OCI-LY1 (cell line): ENCODE measurements around the gene TOMM6.

ENCODE experiments used
- H2AFZ ChIP-seq: fragments of 200-600 bp; sonication (generic), shearing (Covaris generic); 2 replicates; pipeline ENCODE4 v1.6.0; 2014; ENCODE audit warnings: antibody characterized with exemption, mild to moderate bottlenecking, low read length
- H3F3A ChIP-seq: fragments of 200-600 bp; sonication (generic), shearing (Covaris generic); 2 replicates; pipeline ENCODE4 v1.6.0; 2014; ENCODE audit warnings: mild to moderate bottlenecking, antibody characterized with exemption, low read length, moderate library complexity; ENCODE audit not compliant: insufficient read depth
- H3K27ac ChIP-seq: fragments of 200-600 bp; sonication (generic); 2 replicates; pipeline ENCODE4 v1.5.1; 2014; ENCODE audit warnings: low read length, mixed run types, mild to moderate bottlenecking, low read depth; ENCODE audit not compliant: poor library complexity, severe bottlenecking
- H3K27me3 ChIP-seq: fragments of 200-600 bp; sonication (generic); 2 replicates; pipeline ENCODE4 v1.6.0; 2014; ENCODE audit warnings: antibody characterized with exemption, mild to moderate bottlenecking, low read length, moderate library complexity; ENCODE audit not compliant: insufficient read depth
- H3K36me3 ChIP-seq: fragments of 200-600 bp; sonication (generic); 2 replicates; pipeline ENCODE4 v1.6.1; 2014; ENCODE audit warnings: mild to moderate bottlenecking, antibody characterized with exemption, low read length, moderate library complexity, mixed read lengths; ENCODE audit not compliant: insufficient read depth
- H3K4me1 ChIP-seq: fragments of 200-600 bp; sonication (generic); 2 replicates; pipeline ENCODE4 v1.5.1; 2014; ENCODE audit warnings: mild to moderate bottlenecking, low read length, moderate library complexity; ENCODE audit not compliant: insufficient read depth, severe bottlenecking
- H3K4me2 ChIP-seq: fragments of 200-600 bp; sonication (generic), shearing (Covaris generic); 2 replicates; pipeline ENCODE4 v1.6.1; 2014; ENCODE audit warnings: low read length
- H3K4me3 ChIP-seq: fragments of 200-600 bp; sonication (generic); 2 replicates; pipeline ENCODE4 v1.5.1; 2014; ENCODE audit warnings: low read length, low read depth, mild to moderate bottlenecking, mixed read lengths; ENCODE audit not compliant: poor library complexity, severe bottlenecking
- H3K79me2 ChIP-seq: fragments of 200-600 bp; shearing (Covaris generic); 2 replicates; pipeline ENCODE4 v1.6.1; 2016; ENCODE audit warnings: mixed run types, low read length, mixed read lengths; ENCODE audit not compliant: insufficient read depth
- H3K9ac ChIP-seq: fragments of 200-600 bp; sonication (generic), shearing (Covaris generic); 2 replicates; pipeline ENCODE4 v1.6.1; 2014; ENCODE audit warnings: mild to moderate bottlenecking, low read length, mixed read lengths
- H3K9me2 ChIP-seq: fragments of 200-600 bp; sonication (generic), shearing (Covaris generic); 2 replicates; pipeline ENCODE4 v1.6.1; 2014; ENCODE audit warnings: low read depth, mild to moderate bottlenecking, low read length, mixed read lengths
- H3K9me3 ChIP-seq: fragments of 200-600 bp; shearing (Covaris generic); 2 replicates; pipeline ENCODE4 v1.6.1; 2014; ENCODE audit warnings: low read length, mixed read lengths
- H4K20me1 ChIP-seq: fragments of 200-600 bp; sonication (generic), shearing (Covaris generic); 2 replicates; pipeline ENCODE4 v1.6.0; 2016; ENCODE audit warnings: mild to moderate bottlenecking, low read length; ENCODE audit not compliant: insufficient read depth
- EZH2 ChIP-seq: fragments of 200-600 bp; sonication (generic), shearing (Covaris generic); IDR thresholded peaks from 2 replicates; pipeline ENCODE4 v1.8.0; 2017; ENCODE audit warnings: borderline replicate concordance, mixed run types, mild to moderate bottlenecking, antibody characterized with exemption, low read length, moderate library complexity, mixed read lengths
- TF ChIP-seq, protein P1 (sequence below): fragments of 200-600 bp; sonication (generic), shearing (Covaris generic); IDR thresholded peaks from 2 replicates; pipeline ENCODE4 v1.5.1; 2017; ENCODE audit warnings: mild to moderate bottlenecking, antibody characterized with exemption, low read length, moderate library complexity, mixed read lengths

The TOMM6 gene

DNA sequence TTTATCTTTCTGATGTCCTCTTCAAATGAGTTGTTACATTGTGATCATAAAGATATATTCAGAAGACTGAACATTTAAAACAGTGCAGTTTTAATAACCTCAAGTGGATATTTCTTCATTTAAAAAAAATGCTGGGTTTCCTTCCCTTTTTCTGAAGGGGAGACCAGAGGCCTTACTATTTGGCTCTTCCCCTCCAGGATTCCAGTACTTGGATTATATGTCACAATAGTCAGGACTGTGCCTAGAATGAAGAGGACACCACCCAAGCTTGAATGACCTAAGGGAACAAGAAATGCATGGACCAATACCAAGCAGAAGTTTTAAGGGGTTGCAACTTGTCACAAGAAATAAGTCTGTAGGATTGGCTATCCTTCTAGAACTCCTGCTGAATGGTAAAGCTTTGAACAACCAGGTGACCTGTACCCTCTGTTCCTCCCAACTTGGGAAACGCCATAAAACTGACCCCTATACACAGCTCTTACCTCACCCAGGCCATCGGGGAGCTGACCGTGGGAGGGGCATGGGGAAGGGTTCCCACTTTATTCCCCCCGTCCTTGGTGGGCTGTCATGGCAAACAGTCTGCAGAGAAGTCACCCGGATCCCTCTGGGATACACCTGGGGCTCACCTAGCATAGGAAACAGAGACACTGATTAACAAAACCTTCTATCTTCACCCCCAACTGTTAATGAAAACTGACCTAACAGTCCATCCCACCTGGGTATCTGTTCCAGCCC, 9.8 kb upstream of the TOMM6 start:
- Histone ChIP-seq H2AFZ (no peak overlapping the region), H3F3A (no peaks in the 10 kb centered on the region), H3K27ac (no peak overlapping the region), H3K36me3 (peaks cover 6% of the 10 kb centered on the region; the same call in 1 of the 2 replicates), H3K9me3 (no peaks in the 10 kb centered on the region), H3K27me3 (0 out of 2 replicates have a peak, but pooled peaks cover 5% of the 10 kb centered on the region), H4K20me1 (no peaks in the 10 kb centered on the region), H3K4me1 (peaks cover 13% of the 10 kb centered on the region), H3K9ac (no peak overlapping the region), H3K9me2 (no peaks in the 10 kb centered on the region), H3K79me2 (no peaks in the 10 kb centered on the region), H3K4me2 (no peak overlapping the region), H3K4me3 (no peak overlapping the region)
- TF ChIP-seq, protein P1, sequence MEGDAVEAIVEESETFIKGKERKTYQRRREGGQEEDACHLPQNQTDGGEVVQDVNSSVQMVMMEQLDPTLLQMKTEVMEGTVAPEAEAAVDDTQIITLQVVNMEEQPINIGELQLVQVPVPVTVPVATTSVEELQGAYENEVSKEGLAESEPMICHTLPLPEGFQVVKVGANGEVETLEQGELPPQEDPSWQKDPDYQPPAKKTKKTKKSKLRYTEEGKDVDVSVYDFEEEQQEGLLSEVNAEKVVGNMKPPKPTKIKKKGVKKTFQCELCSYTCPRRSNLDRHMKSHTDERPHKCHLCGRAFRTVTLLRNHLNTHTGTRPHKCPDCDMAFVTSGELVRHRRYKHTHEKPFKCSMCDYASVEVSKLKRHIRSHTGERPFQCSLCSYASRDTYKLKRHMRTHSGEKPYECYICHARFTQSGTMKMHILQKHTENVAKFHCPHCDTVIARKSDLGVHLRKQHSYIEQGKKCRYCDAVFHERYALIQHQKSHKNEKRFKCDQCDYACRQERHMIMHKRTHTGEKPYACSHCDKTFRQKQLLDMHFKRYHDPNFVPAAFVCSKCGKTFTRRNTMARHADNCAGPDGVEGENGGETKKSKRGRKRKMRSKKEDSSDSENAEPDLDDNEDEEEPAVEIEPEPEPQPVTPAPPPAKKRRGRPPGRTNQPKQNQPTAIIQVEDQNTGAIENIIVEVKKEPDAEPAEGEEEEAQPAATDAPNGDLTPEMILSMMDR, result no peak
- TF ChIP-seq EZH2, result no peak

DNA sequence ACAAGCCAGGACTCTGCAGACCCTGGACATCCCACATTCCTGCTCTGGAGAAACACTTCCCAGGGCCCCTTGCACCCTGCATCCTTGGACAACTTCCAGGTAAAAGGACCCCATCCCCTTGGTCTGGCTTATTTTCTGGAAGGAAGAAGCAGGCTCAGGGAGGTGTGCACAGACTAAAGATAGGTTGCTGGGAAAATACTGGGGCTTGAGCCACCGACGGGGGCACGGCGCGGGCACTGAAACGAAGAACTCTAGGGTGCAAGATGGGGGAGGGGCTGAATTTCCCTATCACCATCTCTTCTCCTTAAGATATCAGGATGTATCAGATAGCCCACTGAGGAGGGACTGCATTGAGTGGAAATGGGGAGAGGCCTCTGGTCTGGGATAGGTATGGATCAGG, 8.6 kb upstream of the TOMM6 start:
- H3K4me1 ChIP-seq, result peaks cover 13% of the 10 kb centered on the region
- no peaks in the 10 kb centered on the region for H3K9me3 ChIP-seq
- no peaks in the 10 kb centered on the region for H3F3A ChIP-seq
- peaks cover 6% of the 10 kb centered on the region; the same call in 1 of the 2 replicates for H3K36me3 ChIP-seq
- 0 out of 2 replicates have a peak, but pooled peaks cover 5% of the 10 kb centered on the region for H3K27me3 ChIP-seq
- no peaks in the 10 kb centered on the region for H3K79me2 ChIP-seq
- peak overlapping the region; percentile 95 for H3K4me2 ChIP-seq
- no peak for TF ChIP-seq EZH2
- TF ChIP-seq, protein P1, result no peak
- no peak overlapping the region for H2AFZ ChIP-seq
- peak overlapping the region; percentile 82 for H3K9ac ChIP-seq
- peak overlapping the region; percentile 66 for H3K4me3 ChIP-seq
- no peaks in the 10 kb centered on the region for H4K20me1 ChIP-seq
- no peaks in the 10 kb centered on the region for H3K9me2 ChIP-seq
- H3K27ac ChIP-seq, result no peak overlapping the region

DNA sequence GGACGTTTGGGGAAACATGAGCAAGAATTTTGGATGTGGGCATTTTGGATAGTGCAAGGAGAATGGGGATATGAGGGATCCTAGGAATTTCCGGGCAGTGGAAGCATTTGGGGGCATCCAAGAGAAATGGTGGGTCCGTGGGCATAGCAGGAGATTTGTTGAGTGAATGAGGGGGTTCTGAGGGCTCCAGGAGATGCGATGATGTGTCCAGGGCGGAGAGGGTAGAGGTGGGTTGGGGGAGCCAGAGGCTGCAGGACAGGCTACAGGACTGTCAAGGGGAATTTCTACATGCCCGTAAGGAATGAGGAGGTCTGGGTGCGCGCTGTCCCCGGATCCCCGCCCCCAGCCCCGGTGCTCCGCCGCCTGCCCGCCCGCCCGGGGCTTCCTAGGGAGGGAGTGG, 8.2 kb upstream of the TOMM6 start:
- H3K4me1 ChIP-seq, result peaks cover 13% of the 10 kb centered on the region
- H3K4me3 ChIP-seq, result peak overlapping the region; percentile 66
- peak overlapping the region; percentile 95 for H3K4me2 ChIP-seq
- H3K9me2 ChIP-seq, result no peaks in the 10 kb centered on the region
- TF ChIP-seq, protein P1, result no peak
- no peak for TF ChIP-seq EZH2
- no peaks in the 10 kb centered on the region for H3K79me2 ChIP-seq
- H3K27me3 ChIP-seq, result 0 out of 2 replicates have a peak, but pooled peaks cover 5% of the 10 kb centered on the region
- H3K9me3 ChIP-seq, result no peaks in the 10 kb centered on the region
- H3F3A ChIP-seq, result no peaks in the 10 kb centered on the region
- H2AFZ ChIP-seq, result no peak overlapping the region
- peak overlapping the region; percentile 82 for H3K9ac ChIP-seq
- no peaks in the 10 kb centered on the region for H4K20me1 ChIP-seq
- peaks cover 3% of the 10 kb centered on the region; the same call in 1 of the 2 replicates for H3K36me3 ChIP-seq
- no peak overlapping the region for H3K27ac ChIP-seq
